Adipose tissue (tissue), 3 donors: Measurements from ENCODE around the gene PRDM1. TPM values are rescaled to one million over a fixed set of nuclear protein-coding genes. Genes with fewer than 3 reads are reported as not detected.

Experiments
- H3K27ac ChIP-seq: one replicate; pipeline ENCODE4 v1.5.1; 2013; ENCODE audit warnings: low read depth, low read length
- WGBS, 3 donors: extraction: QIAGEN DNeasy Blood & Tissue Kit; methylation state at CpG; one replicate each; pipeline ENCODE4 v1.1.7; 2013; 5-methylcytosine and 5-hydroxymethylcytosine counted together
- polyA plus RNA-seq, 3 donors: library from polyadenylated mRNA; stranded (reverse); fragments of 200-250 nt; gene quantifications; one replicate each; pipeline ENCODE4 v1.2.3, GENCODE V29; 2013
- donor health status: healthy with polysubstance abuse.
- donor health status: Bipolar disorder and iron deficiency.
- donor health status: healthy.

Gene PRDM1
- polyA plus RNA-seq: 1 to 10 TPM in 2 of 3 donors, under 1 TPM in 1; 0.49 to 3.1 (median 1.5) TPM

DNA sequence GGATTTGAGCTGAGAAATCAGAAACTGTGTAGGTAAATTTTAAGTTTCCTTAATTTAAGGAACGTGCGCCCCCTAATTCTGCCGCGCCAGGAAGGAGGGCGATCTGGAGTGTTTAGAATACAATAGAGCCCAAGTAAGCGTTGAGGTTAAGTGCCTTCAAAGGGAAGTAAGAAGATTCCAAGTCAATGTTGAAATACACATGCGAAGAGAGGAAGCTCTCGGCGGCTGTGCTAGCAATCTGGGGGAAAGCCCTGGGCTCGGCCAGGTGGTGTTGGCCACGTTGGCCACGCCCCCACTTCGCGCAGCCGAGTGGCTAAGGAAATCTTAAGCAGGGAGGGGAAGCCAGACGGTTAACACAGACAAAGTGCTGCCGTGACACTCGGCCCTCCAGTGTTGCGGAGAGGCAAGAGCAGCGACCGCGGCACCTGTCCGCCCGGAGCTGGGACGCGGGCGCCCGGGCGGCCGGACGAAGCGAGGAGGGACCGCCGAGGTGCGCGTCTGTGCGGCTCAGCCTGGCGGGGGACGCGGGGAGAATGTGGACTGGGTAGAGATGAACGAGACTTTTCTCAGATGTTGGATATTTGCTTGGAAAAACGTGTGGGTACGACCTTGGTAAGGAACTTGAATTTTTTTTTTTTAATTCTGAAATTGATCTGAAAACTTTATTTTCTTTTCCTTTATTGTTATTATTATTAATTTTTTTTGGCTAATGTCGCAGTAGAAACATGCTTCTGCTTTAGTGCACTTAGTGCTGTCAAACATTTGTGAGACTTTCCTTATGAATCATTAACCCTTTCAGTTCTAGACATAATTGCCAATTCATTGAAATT lies at the start of gene PRDM1:
PRDM1 (plus strand) TSS at position 353 of the 830 bp plus-strand sequence; CDS start at position 571, 218 bp downstream.
- H3K27ac ChIP-seq: no peak within 1 kb of the TSS
- 1% methylated on average over 44 of the region's 44 CpGs for WGBS, 3 donors

DNA sequence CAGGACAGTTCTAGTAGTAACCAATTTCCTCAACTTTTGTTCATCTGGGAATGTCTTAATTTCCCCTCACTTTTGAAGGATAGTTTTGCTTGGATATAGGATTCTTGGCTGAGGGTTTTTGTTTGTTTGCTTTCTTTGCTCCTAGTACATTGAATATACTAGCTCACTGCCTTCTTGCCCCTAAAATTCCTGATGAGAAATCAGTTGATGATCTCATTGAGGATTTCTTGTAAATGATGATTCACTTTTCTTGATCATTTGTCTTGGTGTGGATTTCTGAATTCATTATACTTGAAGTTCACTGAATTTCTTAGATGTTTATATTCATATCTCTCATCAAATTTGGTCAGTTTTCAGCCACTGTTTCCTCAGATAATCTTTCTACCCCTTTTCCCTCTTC lies 49.1 kb upstream of the PRDM1 start:
- H3K27ac ChIP-seq: no peak overlapping the region

GRCh38 chr6:106039897-106040592 lies 46.1 kb upstream of the PRDM1 start:
- WGBS, 3 donors: 55 to 71% (median 68%) methylated on average over 6 of the region's 6 CpGs
- no peak overlapping the region for H3K27ac ChIP-seq

- WGBS, 3 donors: 48 to 77% (median 70%) methylated on average over 1 of the region's 1 CpG
Measured at GRCh38 chr6:106044151-106044550, 42.0 kb upstream of the PRDM1 start.

GRCh38 chr6:106045077-106045476 lies 41.1 kb upstream of the PRDM1 start:
- 71 to 93% (median 93%) methylated on average over 2 of the region's 2 CpGs for WGBS, 3 donors
- H3K27ac ChIP-seq: no peak overlapping the region

More at GRCh38 chr6:106044151-106044550, 42.0 kb upstream of the PRDM1 start:
- H3K27ac ChIP-seq: no peak overlapping the region

DNA sequence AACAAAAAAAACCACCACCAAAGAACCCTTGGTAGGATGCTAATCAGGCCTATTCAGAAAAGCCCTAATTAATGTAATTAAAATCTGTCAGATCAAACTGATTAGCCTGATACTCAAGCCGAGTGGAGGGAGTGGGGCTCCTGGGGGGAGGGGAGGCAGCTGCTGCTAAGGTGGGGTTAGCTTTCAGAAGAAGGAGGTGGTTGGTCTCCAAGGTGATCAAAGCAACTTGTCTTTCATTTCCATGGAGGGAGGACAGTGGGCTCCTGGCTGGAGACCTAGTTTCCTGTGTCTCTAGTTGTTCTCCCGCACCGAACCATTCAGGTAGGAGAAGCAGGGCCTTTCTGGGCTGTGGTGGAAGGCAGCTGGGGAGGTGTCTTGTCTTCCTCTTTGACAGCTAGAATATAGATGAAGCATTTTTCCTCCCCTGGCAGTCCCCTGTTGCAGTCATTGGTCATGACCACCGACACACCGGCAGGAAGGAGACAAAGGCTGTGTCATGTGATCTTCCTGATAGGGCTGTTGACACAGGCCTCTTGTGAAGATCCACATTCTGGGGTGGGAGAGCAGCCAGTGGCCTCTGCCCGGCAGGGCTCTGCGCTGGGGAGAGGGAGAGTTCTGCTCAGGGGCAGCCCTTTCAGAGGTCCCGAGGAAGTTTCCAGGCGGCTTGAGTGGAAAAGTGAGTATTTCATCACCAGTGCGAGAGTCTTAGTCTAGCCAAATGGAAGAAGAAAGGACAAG lies 39.9 kb upstream of the PRDM1 start:
- no peak overlapping the region for H3K27ac ChIP-seq
- WGBS, 3 donors: 68 to 87% (median 84%) methylated on average over 10 of the region's 10 CpGs

DNA sequence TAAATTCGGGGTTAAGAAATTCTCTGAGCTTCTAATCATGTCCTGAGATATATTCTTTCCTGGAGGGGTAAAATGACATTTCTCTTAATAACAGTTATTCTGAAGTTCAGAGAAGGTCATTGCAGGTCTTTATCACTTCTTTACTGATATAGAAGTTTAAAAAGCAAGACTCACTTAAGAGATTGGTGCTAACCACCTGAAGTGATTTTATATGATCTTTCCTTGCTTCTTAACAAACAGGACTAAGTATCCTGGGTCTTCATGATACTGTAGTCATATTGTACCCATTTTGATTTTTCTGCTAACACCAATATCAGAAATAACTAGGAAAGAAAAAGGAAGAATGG lies 39.3 kb upstream of the PRDM1 start:
- no peak overlapping the region for H3K27ac ChIP-seq
- WGBS, 3 donors: 77 to 90% (median 83%) methylated on average over 1 of the region's 1 CpG

DNA sequence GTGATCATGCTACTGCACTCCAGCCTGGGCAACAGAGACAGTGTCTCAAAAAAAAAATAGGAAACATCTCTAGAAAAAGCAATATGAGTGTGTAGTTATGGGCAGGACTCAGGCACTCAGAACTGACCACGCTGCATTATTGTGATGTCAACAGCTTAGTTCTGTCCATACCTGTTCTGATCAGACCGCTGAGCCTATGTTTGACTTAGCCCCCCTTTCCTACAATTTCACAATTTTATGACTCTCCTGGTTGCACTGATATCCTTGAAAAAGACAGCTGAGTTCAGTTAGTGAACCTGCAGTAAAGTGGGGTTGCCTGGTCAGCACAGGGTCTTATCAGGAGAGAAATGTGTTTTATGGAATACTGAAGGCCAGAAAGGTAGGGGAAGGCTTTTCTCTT lies 37.8 kb upstream of the PRDM1 start:
- WGBS, 3 donors: 75 to 90% (median 79%) methylated on average over 2 of the region's 2 CpGs
- no peak overlapping the region for H3K27ac ChIP-seq

- 79 to 80% (median 79%) methylated on average over 4 of the region's 4 CpGs for WGBS, 3 donors
- no peak overlapping the region for H3K27ac ChIP-seq
Measured at GRCh38 chr6:106050538-106050937, 35.6 kb upstream of the PRDM1 start.

GRCh38 chr6:106051226-106051625 lies 34.9 kb upstream of the PRDM1 start:
- WGBS, 3 donors: 81 to 89% (median 83%) methylated on average over 3 of the region's 3 CpGs
- no peak overlapping the region for H3K27ac ChIP-seq

DNA sequence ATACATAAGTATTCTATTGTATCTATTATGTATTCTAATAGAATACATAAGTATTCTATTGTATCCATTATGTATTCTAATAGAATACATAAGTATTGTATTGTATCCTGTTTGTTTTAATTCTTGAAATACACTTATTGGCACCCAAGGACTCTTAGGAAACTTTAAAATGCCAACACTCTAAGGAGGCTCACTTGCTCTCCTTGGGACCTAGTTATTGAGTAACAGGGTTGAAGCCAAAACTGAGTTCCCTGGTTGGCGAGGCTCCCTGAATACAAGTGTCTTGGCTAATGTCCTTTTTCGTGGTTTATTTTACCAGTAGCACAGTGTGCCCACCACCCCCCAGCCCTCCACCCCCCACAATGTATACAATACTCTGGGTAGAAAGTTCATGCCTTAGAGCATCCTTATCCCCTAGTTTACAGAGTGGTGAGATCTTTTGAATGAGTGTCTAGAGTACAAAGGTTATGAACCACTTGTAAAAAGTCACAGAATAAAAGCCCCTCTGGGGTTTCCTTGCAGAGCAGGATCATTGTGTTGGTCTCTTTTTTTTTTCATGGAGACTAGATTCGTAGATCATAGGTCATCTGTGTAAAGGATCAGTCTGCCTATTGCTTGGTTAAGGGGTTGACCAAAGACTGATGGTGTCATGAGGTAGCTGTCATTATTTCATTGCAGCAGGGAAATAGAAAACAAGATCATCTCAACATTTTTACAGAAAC lies 32.5 kb upstream of the PRDM1 start:
- WGBS, 3 donors: 47 to 60% (median 56%) methylated on average over 3 of the region's 3 CpGs
- H3K27ac ChIP-seq: no peak overlapping the region

GRCh38 chr6:106055489-106055888 lies 30.6 kb upstream of the PRDM1 start:
- H3K27ac ChIP-seq: no peak overlapping the region
- 37 to 92% (median 86%) methylated on average over 4 of the region's 4 CpGs for WGBS, 3 donors

DNA sequence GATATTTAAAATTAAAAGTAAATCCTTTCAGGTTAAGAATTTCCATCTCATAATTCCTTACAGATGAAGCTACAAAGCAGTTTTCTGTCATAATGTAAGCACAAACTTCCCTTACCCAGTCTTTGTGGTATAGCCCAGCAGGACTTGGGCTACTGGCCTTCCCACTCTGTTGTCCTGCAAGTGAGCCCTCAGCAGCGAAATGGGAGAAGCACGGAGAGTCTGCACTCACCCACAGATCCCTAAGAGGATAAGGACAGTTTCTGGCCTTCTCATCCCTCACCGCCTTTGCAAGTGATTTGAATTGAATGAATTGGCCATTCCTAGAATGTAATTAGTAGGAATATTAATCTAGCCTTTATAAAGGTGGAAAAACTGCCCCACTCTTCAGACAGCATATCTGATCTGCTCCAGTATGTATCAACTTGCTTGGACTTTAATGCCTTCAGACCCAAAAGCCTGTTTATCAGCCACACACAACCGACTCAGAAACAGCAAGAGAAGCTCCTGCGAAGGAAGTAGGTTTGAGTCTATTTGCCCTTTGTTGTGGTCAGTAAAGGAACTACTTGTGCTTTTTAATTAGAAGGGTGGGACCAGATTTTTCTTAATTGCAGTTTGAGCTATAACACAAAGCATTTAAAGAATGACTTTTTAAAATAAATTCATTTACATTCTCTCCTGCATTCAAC lies 29.9 kb upstream of the PRDM1 start:
- H3K27ac ChIP-seq: no peak overlapping the region
- WGBS, 3 donors: 76 to 82% (median 82%) methylated on average over 5 of the region's 5 CpGs

DNA sequence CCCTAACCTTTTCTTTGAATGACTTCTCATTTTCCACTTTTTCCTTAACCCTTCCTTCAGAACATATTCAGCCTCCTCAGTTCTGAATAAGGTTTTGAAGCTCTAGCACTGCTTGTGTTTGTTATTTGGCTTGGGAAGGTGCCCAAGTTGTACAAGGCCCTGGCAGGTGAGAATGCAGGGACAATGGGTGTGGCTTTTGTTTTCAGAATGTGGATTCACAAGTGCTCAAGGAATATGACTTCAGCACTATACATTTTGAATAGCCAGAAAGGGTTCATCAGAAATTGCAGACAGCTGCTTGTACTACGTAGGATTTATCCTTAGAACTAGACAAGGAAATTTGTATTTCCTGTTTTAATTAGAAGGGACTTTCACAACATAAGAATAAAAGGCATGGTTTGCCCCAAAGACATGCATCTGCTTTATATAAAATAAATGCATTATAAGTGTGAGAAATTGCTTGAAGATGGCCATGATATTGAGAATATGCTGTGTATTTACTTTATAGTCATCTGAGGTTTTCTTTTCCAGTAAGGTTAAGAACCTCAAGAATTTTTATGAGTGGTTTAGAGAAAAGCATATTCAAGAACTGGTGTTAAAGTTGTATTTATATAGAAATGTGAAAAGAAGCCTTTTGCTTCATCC lies 29.3 kb upstream of the PRDM1 start:
- 50 to 90% (median 70%) methylated on average over 1 of the region's 1 CpG for WGBS, 3 donors
- no peak overlapping the region for H3K27ac ChIP-seq

DNA sequence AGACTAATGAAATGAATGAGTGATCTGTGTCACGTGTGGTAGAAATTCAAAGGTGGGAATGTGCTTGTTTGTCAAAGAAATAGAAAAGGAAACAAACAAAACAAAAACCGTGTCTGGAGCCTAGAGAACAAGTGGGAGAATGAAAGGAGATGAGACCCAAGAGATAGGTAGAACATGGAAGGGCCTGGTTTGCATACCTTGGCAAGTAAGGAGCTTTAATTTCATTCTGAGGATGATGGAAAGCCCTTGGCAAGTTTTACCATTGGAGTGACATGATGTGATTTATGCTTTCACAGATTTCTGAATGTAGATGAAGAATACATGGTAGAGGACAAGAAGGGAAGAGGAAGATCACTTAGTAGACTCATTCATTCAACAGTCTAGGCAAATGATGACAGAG lies 26.8 kb upstream of the PRDM1 start:
- H3K27ac ChIP-seq: no peak overlapping the region
- 78 to 88% (median 87%) methylated on average over 2 of the region's 2 CpGs for WGBS, 3 donors

DNA sequence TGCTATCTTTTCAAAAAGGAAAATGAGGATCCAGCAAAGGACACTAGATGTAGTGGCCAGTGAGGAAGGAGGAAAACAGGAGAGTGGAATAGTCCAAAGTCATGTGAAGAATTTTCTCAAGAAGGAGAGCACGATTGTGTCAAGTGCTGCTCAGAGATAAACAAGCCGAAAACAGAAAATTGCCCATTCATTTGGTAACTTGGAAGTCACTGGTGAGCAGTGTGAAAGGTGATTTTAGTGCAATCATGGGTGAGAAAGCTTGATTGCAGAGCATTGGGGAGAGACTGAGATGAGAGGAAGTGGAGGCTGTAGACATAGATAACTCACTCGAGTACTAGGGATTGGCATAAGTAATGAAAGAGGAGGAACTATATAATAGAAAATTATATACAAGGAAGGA lies 26.0 kb upstream of the PRDM1 start:
- 71 to 81% (median 77%) methylated on average over 3 of the region's 3 CpGs for WGBS, 3 donors

GRCh38 chr6:106063448-106063850 lies 22.7 kb upstream of the PRDM1 start:
- 82 to 95% (median 93%) methylated on average over 2 of the region's 2 CpGs for WGBS, 3 donors
- no peak overlapping the region for H3K27ac ChIP-seq

More for the DNA sequence above, 26.0 kb upstream of the PRDM1 start:
- no peak overlapping the region for H3K27ac ChIP-seq

- whole genome bisulfite sequencing, 3 donors: 70 to 72% (median 72%) methylated on average over 3 of the region's 3 CpGs
Measured at GRCh38 chr6:106064142-106064541, 22.0 kb upstream of the PRDM1 start.

More at GRCh38 chr6:106064142-106064541, 22.0 kb upstream of the PRDM1 start:
- no peak overlapping the region for H3K27ac ChIP-seq
